NCI-H446 treated with DMSO at 0.1 percent for 48 hours (cell line): ENCODE results near the gene PRDM11.

Experiments used
- DNase-seq: peaks from one replicate; lab custom pipeline; 2025; lab: John Stamatoyannopoulos, UW

The PRDM11 gene

DNA sequence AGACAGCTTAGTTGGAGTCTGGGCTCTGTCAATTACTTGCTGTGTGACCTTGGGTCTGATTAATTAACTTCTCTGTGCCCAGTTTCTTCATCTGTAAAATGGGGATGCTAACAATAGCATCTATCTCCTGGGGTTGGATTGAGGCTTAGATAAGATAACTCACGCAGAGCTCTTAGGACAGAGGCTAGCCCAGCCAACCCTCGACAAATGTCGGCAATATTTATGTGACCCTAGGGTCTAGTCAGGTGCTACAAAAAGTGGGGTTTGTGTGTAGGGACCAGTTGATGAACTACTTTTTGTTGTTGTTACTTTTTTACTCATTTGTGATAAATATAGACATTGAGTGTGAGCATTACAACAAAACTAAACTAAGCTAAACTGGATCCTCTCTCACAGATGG is 117.3 kb downstream of the PRDM11 start:
- DNase-seq = no peak

- DNase-seq = no peak
Measured at GRCh38 chr11:45264839-45265515, 118.5 kb downstream of the PRDM11 start.

DNA sequence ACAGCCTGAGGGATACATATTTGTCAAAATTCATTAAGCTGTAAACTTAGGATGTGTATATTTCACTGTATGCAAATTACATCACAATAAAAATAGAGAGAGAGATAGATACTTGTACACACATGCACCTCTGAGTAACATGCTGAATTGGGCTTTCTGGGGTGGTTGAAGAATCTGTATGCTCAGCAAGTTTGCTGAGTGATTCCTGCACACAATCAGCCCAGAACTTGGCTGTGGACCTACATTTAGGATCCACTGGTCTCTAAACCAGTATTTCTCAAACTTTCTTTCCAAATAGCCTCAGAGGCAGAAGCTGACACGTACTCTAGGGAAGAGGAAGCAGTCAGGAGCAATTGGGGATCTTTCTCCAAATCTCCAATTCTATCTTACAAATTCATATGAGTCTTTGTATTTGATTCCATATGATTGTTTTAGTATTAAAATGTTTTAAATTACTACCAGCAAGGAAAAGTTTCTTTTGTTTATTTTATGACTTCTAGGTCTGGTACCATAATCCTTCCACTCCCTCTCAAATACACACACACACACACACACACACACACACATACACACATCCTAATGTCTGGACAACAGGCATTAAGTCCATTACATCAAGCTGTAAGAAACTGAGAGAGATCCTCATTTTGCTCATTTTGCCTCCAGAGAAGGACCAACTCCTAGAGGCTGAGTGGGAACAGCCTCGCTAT is 119.7 kb downstream of the PRDM11 start:
- no peak for DNase-seq

DNA sequence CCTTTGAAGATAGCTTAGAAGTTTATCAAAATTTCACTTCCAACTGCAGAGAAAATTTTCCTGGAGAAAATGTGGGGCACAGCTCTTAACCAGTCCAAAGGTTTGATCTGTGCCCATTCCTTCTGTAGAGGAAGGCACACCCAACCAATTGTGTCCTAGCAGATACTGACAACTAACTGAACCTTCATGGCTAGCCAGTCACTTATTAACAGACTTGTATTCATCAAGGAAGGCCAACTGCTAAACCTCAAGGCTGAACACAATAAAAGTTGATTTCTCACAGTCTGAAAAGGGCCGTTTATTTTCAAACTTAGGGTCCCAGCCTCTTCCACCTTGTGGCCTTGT is 120.2 kb downstream of the PRDM11 start:
- DNase-seq = no peak

DNA sequence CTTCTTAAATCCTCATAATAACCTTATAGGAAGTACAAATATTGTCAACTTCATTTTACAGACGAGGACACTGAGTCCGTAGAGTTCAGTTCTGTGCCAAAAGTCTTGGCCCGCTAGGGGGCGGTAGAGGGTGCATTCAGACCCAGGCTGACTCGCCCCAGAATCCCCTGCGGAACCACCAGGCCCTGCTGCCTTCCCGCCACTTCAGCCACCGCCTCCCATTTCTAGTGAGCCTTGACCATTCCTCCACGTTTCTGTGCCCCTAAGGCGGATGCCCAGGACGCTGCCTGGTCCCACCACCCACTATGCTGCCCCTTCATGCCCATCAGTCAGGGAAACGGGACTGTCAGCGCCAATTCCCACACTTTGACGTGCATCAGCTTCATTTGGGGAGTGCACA is 120.6 kb downstream of the PRDM11 start:
- no peak for DNase-seq

DNA sequence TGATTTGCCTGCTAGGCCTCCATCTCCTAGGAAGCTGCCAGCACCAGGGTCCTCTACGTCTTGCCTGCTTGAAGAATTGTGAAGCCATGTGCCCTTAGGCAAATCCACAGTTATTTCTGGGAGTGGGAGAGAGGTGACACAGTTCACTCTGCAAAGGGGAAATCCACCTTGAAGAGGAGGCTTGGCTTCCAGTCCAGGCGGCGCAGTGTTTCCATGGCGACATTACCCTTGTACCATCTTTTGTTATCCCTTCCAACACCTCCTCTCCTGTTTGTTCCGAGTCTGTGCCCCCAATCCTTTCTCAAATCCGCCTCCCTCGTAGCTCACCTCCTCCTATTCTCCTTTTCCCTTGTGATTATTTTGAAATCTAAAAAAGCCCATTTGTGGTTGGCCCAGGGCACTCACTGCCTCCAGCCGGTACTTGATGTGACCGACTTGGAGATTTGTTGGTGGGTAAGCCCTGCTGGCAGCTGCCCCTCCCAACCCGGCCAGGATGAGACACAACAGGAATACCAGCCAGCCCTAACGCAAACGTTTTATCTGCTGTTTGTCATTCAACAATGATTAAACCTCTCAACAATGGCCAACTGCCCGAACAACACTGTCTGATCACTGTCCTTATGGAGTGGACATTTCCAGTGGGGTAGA is 121.3 kb downstream of the PRDM11 start:
- no peak for DNase-seq

- no peak for DNase-seq
Measured at GRCh38 chr11:45269678-45270077, 123.2 kb downstream of the PRDM11 start.

DNA sequence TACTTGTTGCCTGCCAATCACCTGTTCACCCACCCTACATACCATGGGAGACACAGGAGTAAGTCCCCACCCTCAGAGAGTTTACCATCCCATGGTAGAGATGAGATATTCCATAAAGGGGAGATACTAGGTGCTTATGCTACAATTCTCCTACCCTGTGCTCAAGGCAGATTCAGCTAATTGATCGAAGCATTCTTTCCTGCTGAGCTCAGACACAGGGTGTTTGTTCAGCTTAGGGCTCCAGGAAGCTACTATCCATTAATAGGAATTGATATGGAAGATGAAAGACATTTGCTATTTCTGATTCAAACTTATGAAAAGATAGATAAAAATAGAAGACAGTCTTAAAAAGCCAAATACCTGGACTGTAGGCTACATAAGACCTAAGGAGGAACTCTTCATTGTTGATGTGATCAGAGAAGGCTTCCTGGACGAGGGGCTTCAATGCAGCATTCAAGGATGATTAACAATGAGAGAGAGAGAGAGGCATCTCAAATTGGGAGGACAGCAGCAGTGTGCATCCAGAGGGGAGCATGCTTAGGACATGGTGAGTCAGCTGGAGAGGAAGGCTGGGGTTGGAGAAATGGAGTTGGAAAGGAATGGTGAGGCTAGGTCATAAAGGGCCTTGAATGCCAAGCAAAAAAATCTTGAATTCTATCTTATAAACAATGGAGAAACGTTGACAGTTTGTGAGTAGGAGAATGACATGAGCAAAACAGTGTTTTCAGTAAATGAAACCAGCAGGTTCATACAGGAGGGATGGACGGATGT is 124.7 kb downstream of the PRDM11 start:
- DNase-seq = no peak

- DNase-seq = no peak
Measured at GRCh38 chr11:45272701-45273100, 126.3 kb downstream of the PRDM11 start.

DNA sequence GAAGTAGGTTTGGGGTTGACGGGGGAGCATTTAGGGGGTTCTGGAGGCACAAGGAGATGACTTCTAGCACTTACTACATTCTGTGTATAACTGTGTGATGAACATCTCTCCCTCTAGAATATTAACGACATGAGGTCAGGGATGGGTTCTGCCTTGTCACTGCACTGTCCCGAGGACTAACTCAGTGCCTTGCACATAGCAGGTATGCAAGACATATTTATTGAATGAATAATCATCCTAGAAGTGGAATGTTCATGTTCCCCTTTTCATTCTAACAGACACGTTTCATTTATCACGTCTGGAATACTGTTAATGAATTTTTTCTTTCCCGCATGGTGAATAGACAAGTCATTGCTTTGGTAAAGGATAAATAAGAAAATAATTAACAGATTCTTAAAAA is 127.1 kb downstream of the PRDM11 start:
- no peak for DNase-seq

GRCh38 chr11:45274206-45274605 is 127.8 kb downstream of the PRDM11 start:
- no peak for DNase-seq

DNA sequence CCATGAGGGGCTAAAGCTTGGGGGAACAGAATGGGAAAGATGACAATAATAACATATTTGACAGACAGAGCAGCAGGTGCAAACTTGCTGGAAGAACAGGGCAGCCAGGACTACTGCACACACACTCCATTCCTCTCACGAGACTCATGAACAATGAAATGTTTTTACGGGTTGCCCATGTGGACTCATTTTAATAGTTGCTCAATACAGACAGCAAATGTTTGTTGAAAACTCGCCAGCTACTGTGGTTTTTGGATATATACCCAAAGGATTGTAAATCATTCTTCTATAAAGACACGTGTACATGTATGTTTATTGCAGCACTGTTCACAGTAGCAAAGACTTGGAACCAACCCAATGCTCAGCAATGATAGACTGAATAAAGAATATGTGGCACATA is 129.4 kb downstream of the PRDM11 start:
- no peak for DNase-seq

GRCh38 chr11:45278714-45279113 is 132.3 kb downstream of the PRDM11 start:
- DNase-seq = no peak

- no peak for DNase-seq
Measured at GRCh38 chr11:45279645-45280044, 133.2 kb downstream of the PRDM11 start.

GRCh38 chr11:45280449-45280848 is 134.0 kb downstream of the PRDM11 start:
- no peak for DNase-seq

GRCh38 chr11:45282081-45282480 is 135.6 kb downstream of the PRDM11 start:
- DNase-seq = no peak
